Fibroblast of skin of abdomen (primary cell): Measurements from ENCODE around the gene ZNF618.

Experiments
- DNase-seq: peaks from one replicate; pipeline ENCODE4 v3.0.0-alpha.2; 2013

ZNF618 gene

GRCh38 chr9:113882636-113883164 lies 6.6 kb downstream of the ZNF618 start:
- peak; percentile 33 for DNase-seq

GRCh38 chr9:113885183-113886025 lies 9.3 kb downstream of the ZNF618 start:
- no peak for DNase-seq

- peak; percentile 29 for DNase-seq
These were observed 9.9 kb downstream of the ZNF618 start for GRCh38 chr9:113886026-113886369.

GRCh38 chr9:113886466-113886865 lies 10.4 kb downstream of the ZNF618 start:
- peak; percentile 9 for DNase-seq

- DNase-seq, result peak; percentile 5
These were observed 10.8 kb downstream of the ZNF618 start for GRCh38 chr9:113886933-113887332.

GRCh38 chr9:113887436-113887835 lies 11.3 kb downstream of the ZNF618 start:
- DNase-seq, result no peak

- DNase-seq, result peak; percentile 55
These were observed 12.2 kb downstream of the ZNF618 start for GRCh38 chr9:113888336-113888735.

- DNase-seq, result no peak
These were observed 12.9 kb downstream of the ZNF618 start for GRCh38 chr9:113888976-113889375.

- DNase-seq, result no peak
These were observed 14.6 kb downstream of the ZNF618 start for GRCh38 chr9:113890704-113891103.

- no peak for DNase-seq
These were observed 16.9 kb downstream of the ZNF618 start for GRCh38 chr9:113892861-113893491.

- no peak for DNase-seq
These were observed 18.1 kb downstream of the ZNF618 start for GRCh38 chr9:113894166-113894565.

- DNase-seq, result peak; percentile 50
These were observed 19.4 kb downstream of the ZNF618 start for GRCh38 chr9:113895526-113895925.

- no peak for DNase-seq
These were observed 20.6 kb downstream of the ZNF618 start for GRCh38 chr9:113896713-113897112.

- DNase-seq, result no peak
These were observed 22.0 kb downstream of the ZNF618 start for GRCh38 chr9:113898151-113898550.

GRCh38 chr9:113898596-113898995 lies 22.5 kb downstream of the ZNF618 start:
- no peak for DNase-seq

- DNase-seq, result no peak
These were observed 23.1 kb downstream of the ZNF618 start for GRCh38 chr9:113899205-113899604.

- peak; percentile 60 for DNase-seq
These were observed 25.1 kb downstream of the ZNF618 start for GRCh38 chr9:113901221-113901688.

GRCh38 chr9:113903514-113904077 lies 27.5 kb downstream of the ZNF618 start:
- no peak for DNase-seq

- peak; percentile 37 for DNase-seq
These were observed 30.5 kb downstream of the ZNF618 start for GRCh38 chr9:113906411-113907110.

GRCh38 chr9:113907282-113907681 lies 31.2 kb downstream of the ZNF618 start:
- no peak for DNase-seq

GRCh38 chr9:113909421-113909820 lies 33.3 kb downstream of the ZNF618 start:
- no peak for DNase-seq

GRCh38 chr9:113910036-113910639 lies 34.0 kb downstream of the ZNF618 start:
- DNase-seq, result no peak
